ENCODE measurements around the gene ACE2. TPM values are rescaled to one million over a fixed set of nuclear protein-coding genes. Genes with fewer than 3 reads are reported as not detected.

The ACE2 gene
- polyA plus RNA-seq, 3 donors, result 1.7 to 14.4 (median 3.7) TPM

DNA sequence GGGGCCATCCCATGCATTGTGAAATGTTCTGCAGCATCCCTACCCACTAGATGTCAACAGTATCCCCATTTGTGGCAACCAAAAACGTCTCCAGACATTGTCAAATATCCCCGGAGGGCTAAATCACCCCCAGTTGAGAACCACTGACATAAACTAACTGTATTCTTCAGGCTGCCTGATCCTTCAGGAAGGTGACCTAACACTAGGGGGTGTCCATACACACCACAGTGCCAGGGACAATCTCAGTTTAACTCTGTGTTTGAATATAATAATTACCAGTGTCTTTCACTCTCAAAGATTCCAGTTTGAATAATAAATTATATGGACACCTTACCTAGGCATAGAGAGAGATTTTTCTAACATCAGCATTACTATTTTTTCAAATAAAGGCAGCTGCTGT, 6.4 kb downstream of the ACE2 start:
- 37 to 58% (median 52%) methylated on average over 2 of the region's 2 CpGs for WGBS, 3 donors

GRCh38 chrX:15579778-15580747, 20.7 kb downstream of the ACE2 start:
- no peak overlapping the region for H3K27ac ChIP-seq (ENCODE audit: low read depth, low read length)

More for the DNA sequence above, 6.4 kb downstream of the ACE2 start:
- no peak overlapping the region for H3K27ac ChIP-seq (ENCODE audit: low read depth, low read length)

DNA sequence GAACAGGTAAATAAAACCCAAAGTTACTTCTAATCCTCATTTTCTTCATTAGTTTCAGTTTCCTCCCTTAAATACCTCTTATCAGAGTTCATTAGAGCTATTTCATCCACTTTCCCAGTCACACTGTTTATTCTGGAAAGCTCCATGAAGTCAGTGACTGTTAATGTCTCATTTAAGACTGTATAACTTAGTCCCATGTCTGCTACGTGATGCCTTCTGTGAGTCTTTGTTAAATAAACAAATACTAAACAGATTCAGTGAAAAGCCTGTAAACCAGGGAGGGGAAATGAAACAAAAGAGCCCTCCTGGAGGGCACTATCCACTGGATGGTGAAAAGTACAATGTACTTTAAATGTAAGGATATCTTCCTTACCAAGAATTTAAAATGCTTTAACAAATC, 24.7 kb downstream of the ACE2 start:
- WGBS, 3 donors, result 35 to 71% (median 59%) methylated on average over 1 of the region's 1 CpG
- no peak overlapping the region for H3K27ac ChIP-seq (ENCODE audit: low read depth, low read length)

More at GRCh38 chrX:15579778-15580747, 20.7 kb downstream of the ACE2 start:
- WGBS, 3 donors, result 45 to 61% (median 49%) methylated on average over 5 of the region's 5 CpGs

DNA sequence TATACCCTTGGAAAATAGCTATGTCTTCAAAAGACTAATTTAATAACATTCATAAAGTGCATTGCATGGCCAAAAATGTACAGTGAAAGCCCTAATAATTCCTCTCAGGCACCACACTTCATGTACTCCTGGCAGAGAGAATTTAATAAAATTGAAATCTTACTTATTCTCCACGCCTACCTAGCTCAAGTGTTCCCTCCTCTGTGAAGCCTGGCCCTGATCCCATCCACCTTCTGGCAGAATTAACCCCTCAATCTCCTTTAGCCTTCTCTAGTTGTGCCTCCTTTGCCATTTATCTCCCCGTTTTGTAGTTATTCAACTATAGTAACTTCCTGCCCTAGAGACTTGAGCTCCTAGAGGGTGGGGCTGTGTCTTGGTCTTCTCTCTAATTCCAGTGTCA, 26.7 kb downstream of the ACE2 start:
- WGBS, 3 donors, result 47 to 59% (median 54%) methylated on average over 2 of the region's 2 CpGs
- H3K27ac ChIP-seq (ENCODE audit: low read depth, low read length), result no peak overlapping the region

- H3K27ac ChIP-seq (ENCODE audit: low read depth, low read length), result no peak overlapping the region
- 12 to 45% (median 21%) methylated on average over 1 of the region's 1 CpG for WGBS, 3 donors
Measured at GRCh38 chrX:15570145-15570544, 30.6 kb downstream of the ACE2 start.

- WGBS, 3 donors, result 28 to 60% (median 51%) methylated on average over 7 of the region's 7 CpGs
- no peak overlapping the region for H3K27ac ChIP-seq (ENCODE audit: low read depth, low read length)
Measured at GRCh38 chrX:15567886-15568616, 32.7 kb downstream of the ACE2 start.

- H3K27ac ChIP-seq (ENCODE audit: low read depth, low read length), result no peak overlapping the region
- WGBS, 3 donors, result 27 to 79% (median 59%) methylated on average over 1 of the region's 1 CpG
Measured at GRCh38 chrX:15567267-15567666, 33.5 kb downstream of the ACE2 start.

DNA sequence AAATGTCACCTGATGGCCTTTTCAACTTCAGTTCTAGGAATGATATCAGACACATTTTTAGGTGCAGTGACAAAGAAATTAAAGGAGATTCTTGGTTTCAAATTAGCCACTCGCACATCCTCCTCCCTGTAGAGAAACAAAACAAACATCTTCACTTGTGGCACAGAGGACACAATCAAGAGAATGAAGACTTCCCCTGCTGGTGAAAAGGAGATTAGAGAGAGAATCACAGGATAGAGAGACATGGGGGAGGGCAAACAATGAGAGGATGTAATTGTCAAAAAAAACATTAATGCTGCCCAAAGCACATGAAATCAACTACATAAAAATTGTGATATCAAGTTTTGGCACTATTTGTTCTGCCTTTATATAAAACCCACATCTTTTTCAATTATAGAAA, 34.5 kb downstream of the ACE2 start:
- WGBS, 3 donors, result 62 to 87% (median 70%) methylated on average over 1 of the region's 1 CpG
- no peak overlapping the region for H3K27ac ChIP-seq (ENCODE audit: low read depth, low read length)

GRCh38 chrX:15564981-15565579, 35.7 kb downstream of the ACE2 start:
- H3K27ac ChIP-seq (ENCODE audit: low read depth, low read length), result no peak overlapping the region
- 2 to 16% (median 6%) methylated on average over 5 of the region's 5 CpGs for WGBS, 3 donors

DNA sequence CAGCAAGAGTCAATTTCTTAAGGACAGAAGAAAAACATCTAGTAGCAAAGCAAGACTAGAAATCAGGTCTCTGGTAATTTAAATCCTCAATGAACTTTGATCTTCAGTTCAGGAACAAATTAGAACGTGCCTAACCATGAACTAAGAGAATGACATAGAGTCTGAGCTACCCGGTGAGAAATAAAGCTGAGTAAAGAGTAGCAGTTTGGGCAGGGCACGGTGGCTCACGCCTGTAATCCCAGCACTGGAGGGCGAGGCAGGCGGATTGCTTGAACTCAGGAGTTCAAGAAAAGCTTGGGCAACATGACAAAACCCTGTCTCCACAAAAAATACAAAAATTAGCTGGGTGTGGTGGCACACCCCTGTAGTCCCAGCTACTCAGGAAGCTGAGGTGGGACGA, 37.7 kb downstream of the ACE2 start:
- 58 to 85% (median 72%) methylated on average over 7 of the region's 7 CpGs for WGBS, 3 donors
- no peak overlapping the region for H3K27ac ChIP-seq (ENCODE audit: low read depth, low read length)

GRCh38 chrX:15560924-15561323, 39.8 kb downstream of the ACE2 start:
- WGBS, 3 donors, result 63 to 89% (median 89%) methylated on average over 3 of the region's 3 CpGs
- H3K27ac ChIP-seq (ENCODE audit: low read depth, low read length), result no peak overlapping the region

GRCh38 chrX:15559227-15559626, 41.5 kb downstream of the ACE2 start:
- WGBS, 3 donors, result 84 to 94% (median 90%) methylated on average over 3 of the region's 3 CpGs

GRCh38 chrX:15549189-15550012, 51.4 kb downstream of the ACE2 start:
- 64 to 82% (median 68%) methylated on average over 8 of the region's 8 CpGs for WGBS, 3 donors
- H3K27ac ChIP-seq (ENCODE audit: low read depth, low read length), result no peak overlapping the region

More at GRCh38 chrX:15559227-15559626, 41.5 kb downstream of the ACE2 start:
- H3K27ac ChIP-seq (ENCODE audit: low read depth, low read length), result no peak overlapping the region

DNA sequence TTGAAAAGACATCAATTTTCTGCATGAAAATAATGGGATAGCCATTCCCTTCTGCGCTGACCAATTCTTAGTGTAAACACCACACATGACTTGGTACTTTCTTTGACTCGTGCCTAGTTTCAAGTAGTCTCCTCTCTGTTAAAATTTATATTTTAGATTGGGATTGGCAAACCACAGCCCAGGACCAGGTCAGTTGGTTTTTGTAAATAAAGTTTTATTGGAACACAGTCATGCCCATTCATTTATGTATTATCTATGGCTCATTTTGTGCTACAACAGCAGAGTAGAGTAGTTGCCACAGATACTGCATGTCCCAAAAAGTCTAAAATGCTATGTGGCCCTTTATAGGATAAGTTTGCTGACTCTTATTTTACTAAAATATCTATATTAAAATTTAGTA, 53.4 kb downstream of the ACE2 start:
- H3K27ac ChIP-seq (ENCODE audit: low read depth, low read length), result no peak overlapping the region
- WGBS, 3 donors, result 77 to 89% (median 88%) methylated on average over 2 of the region's 2 CpGs

GRCh38 chrX:15546745-15547144, 54.0 kb downstream of the ACE2 start:
- WGBS, 3 donors, result 50 to 70% (median 50%) methylated on average over 5 of the region's 5 CpGs
- no peak overlapping the region for H3K27ac ChIP-seq (ENCODE audit: low read depth, low read length)

GRCh38 chrX:15530318-15530717, 70.4 kb downstream of the ACE2 start:
- H3K27ac ChIP-seq (ENCODE audit: low read depth, low read length), result no peak overlapping the region
- 69 to 85% (median 70%) methylated on average over 6 of the region's 6 CpGs for WGBS, 3 donors

- H3K27ac ChIP-seq (ENCODE audit: low read depth, low read length), result no peak overlapping the region
Measured at GRCh38 chrX:15529165-15529564, 71.6 kb downstream of the ACE2 start.
